Calu3 (cell line): ENCODE measurements around the gene GYS2. TPM values are rescaled to one million over a fixed set of nuclear protein-coding genes. Genes with fewer than 3 reads are reported as not detected.

Source experiments
- BruUV-seq: library from RNA; stranded (reverse); fragments of 400-500 nt; replicated peaks from 2 replicates; lab custom pipeline; 2021; lab: Mats Ljungman, UMichigan
- CTCF ChIA-PET: fragments of 300-600 bp; sonication (Branson Sonifier 250); formaldehyde crosslinking; loops from one replicate; lab custom pipeline; 2022; ENCODE audit warnings: antibody characterized with exemption; lab: Charles Lee
- DNase-seq: peaks from one replicate; pipeline ENCODE4 v3.0.0; 2022
- H3K27ac Mint-ChIP-seq: one replicate; pipeline ENCODE4 v1.8.0; 2022; ENCODE audit warnings: mixed read lengths; ENCODE audit not compliant: unreplicated experiment
- H3K27me3 Mint-ChIP-seq: one replicate; pipeline ENCODE4 v1.8.0; 2022; ENCODE audit warnings: mixed read lengths; ENCODE audit not compliant: unreplicated experiment
- H3K36me3 Mint-ChIP-seq: one replicate; pipeline ENCODE4 v1.8.0; 2022; ENCODE audit warnings: mild to moderate bottlenecking, moderate library complexity, mixed read lengths; ENCODE audit not compliant: insufficient read depth, unreplicated experiment
- H3K4me1 Mint-ChIP-seq: one replicate; pipeline ENCODE4 v1.8.0; 2022; ENCODE audit warnings: mild to moderate bottlenecking, low read depth, mixed read lengths; ENCODE audit not compliant: unreplicated experiment
- H3K4me3 Mint-ChIP-seq: one replicate; pipeline ENCODE4 v1.8.0; 2022; ENCODE audit warnings: mild to moderate bottlenecking, low read depth, moderate library complexity, mixed read lengths; ENCODE audit not compliant: unreplicated experiment
- H3K9me3 Mint-ChIP-seq: one replicate; pipeline ENCODE4 v1.8.0; 2022; ENCODE audit warnings: low read depth, mixed read lengths; ENCODE audit not compliant: unreplicated experiment
- CTCF ChIP-seq: fragments of 200-600 bp; IDR thresholded peaks from one replicate; pipeline ENCODE4 v1.8.0; 2022; ENCODE audit warnings: antibody characterized with exemption; ENCODE audit not compliant: unreplicated experiment
- intact Hi-C: fragments of 100-400 bp; cut with micrococcal nuclease; formaldehyde crosslinking; loops from one replicate; pipeline ENCODE4 v1.10.0; 2022; ENCODE audit not compliant: unreplicated experiment
- total RNA-seq: library from RNA; stranded (reverse); gene quantifications from 2 replicates; pipeline ENCODE4 v1.2.3, GENCODE V29; 2022

The GYS2 gene
- total RNA-seq, 1 experiment from 2014 or later = not detected

GRCh38 chr12:21509768-21510167 lies 94.9 kb downstream of the GYS2 start:
- CTCF ChIA-PET = no interaction called here
- BruUV-seq = no TSS peak
- no peaks in the 10 kb centered on the region for H3K27me3 Mint-ChIP-seq
- H3K9me3 Mint-ChIP-seq = no peaks in the 10 kb centered on the region
- DNase-seq = no peak
- no peak overlapping the region for H3K4me3 Mint-ChIP-seq
- no peak for TF ChIP-seq CTCF
- H3K27ac Mint-ChIP-seq = no peak overlapping the region
- intact Hi-C loops = loop anchor here (10.0 kb wide), 1 partner anchor 175 kb away; no protein-coding TSS in a partner anchor
- H3K4me1 Mint-ChIP-seq = no peaks in the 10 kb centered on the region
- H3K36me3 Mint-ChIP-seq = no peaks in the 10 kb centered on the region

GRCh38 chr12:21507849-21508248 lies 96.8 kb downstream of the GYS2 start:
- no peak overlapping the region for H3K27ac Mint-ChIP-seq
- intact Hi-C loops = loop anchor here (10.0 kb wide), 1 partner anchor 177 kb away; no protein-coding TSS in a partner anchor
- H3K4me1 Mint-ChIP-seq = peaks cover 4% of the 10 kb centered on the region
- no peaks in the 10 kb centered on the region for H3K9me3 Mint-ChIP-seq
- CTCF ChIA-PET = no interaction called here
- no TSS peak for BruUV-seq
- DNase-seq = no peak
- TF ChIP-seq CTCF = no peak
- no peaks in the 10 kb centered on the region for H3K36me3 Mint-ChIP-seq
- H3K27me3 Mint-ChIP-seq = no peaks in the 10 kb centered on the region
- H3K4me3 Mint-ChIP-seq = no peak overlapping the region

GRCh38 chr12:21505888-21506287 lies 98.8 kb downstream of the GYS2 start:
- Mint-ChIP-seq H3K4me1 (peaks cover 9% of the 10 kb centered on the region), H3K27me3 (no peaks in the 10 kb centered on the region), H3K9me3 (no peaks in the 10 kb centered on the region), H3K4me3 (no peak overlapping the region), H3K27ac (no peak overlapping the region), H3K36me3 (no peaks in the 10 kb centered on the region)
- no peak for TF ChIP-seq CTCF
- CTCF ChIA-PET = no interaction called here
- BruUV-seq = no TSS peak
- intact Hi-C loops = loop anchor here (10.0 kb wide), 1 partner anchor 179 kb away; no protein-coding TSS in a partner anchor
- no peak for DNase-seq

GRCh38 chr12:21502872-21503271 lies 101.8 kb downstream of the GYS2 start:
- BruUV-seq = TSS peak; percentile 53
- no peak for DNase-seq
- Mint-ChIP-seq H3K9me3 (no peaks in the 10 kb centered on the region), H3K36me3 (no peaks in the 10 kb centered on the region), H3K27ac (no peak overlapping the region), H3K4me3 (no peak overlapping the region), H3K27me3 (no peaks in the 10 kb centered on the region), H3K4me1 (peaks cover 9% of the 10 kb centered on the region)
- no peak for TF ChIP-seq CTCF
- intact Hi-C loops = loop anchor here (5.0 to 10.0 kb wide), 2 partner anchors 66 to 182 kb away; partner anchors contain the start of gene PYROXD1
- CTCF ChIA-PET = no interaction called here
